Measurements from ENCODE around the gene CEP41.

The CEP41 gene

DNA sequence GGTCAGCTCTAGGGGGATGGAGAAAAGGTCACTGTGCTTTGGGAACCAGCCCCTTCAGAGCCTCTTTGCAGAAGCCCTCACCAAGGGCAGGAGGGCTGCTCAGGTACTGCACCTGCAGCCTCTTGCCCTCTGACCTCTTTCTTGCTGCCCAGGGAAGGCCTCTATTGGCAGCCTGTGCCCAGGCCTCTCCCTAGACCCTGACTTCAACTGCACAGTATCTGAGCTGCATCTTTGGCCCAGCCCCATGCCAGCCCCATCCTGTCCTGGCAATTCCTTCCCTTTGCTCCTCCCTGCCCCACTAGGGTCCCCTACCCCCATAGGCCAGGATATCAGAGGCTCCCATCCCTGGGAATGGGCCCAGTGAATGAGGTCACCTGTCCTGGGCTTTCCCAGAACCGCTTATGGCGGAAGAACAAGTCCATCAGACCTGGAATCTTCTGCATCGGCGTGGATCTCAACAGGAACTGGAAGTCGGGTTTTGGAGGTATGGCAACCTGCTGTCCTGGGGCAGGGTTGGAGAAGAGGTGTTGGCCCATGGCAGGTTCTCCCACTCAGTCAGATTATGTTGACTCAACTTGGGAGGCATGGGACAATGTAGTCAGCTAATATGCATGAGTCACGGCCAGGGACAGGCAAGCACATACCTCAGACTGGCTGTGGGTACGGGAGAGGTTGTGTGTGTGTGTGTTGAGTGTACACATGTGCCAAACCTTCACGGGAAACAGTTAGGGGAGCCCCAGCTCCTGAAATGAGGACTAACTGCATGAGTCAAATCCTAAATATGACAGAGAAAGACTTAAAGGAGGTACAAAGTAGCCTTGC is 77.6 kb downstream of the CEP41 start:
- no peak overlapping the region for H3K4me3 ChIP-seq (ENCODE audit: low read depth, low read length)
- TF ChIP-seq, protein P1, sequence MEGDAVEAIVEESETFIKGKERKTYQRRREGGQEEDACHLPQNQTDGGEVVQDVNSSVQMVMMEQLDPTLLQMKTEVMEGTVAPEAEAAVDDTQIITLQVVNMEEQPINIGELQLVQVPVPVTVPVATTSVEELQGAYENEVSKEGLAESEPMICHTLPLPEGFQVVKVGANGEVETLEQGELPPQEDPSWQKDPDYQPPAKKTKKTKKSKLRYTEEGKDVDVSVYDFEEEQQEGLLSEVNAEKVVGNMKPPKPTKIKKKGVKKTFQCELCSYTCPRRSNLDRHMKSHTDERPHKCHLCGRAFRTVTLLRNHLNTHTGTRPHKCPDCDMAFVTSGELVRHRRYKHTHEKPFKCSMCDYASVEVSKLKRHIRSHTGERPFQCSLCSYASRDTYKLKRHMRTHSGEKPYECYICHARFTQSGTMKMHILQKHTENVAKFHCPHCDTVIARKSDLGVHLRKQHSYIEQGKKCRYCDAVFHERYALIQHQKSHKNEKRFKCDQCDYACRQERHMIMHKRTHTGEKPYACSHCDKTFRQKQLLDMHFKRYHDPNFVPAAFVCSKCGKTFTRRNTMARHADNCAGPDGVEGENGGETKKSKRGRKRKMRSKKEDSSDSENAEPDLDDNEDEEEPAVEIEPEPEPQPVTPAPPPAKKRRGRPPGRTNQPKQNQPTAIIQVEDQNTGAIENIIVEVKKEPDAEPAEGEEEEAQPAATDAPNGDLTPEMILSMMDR (IDR thresholded peaks at IDR 0.05; ENCODE audit: low read depth, low read length) = no peak

DNA sequence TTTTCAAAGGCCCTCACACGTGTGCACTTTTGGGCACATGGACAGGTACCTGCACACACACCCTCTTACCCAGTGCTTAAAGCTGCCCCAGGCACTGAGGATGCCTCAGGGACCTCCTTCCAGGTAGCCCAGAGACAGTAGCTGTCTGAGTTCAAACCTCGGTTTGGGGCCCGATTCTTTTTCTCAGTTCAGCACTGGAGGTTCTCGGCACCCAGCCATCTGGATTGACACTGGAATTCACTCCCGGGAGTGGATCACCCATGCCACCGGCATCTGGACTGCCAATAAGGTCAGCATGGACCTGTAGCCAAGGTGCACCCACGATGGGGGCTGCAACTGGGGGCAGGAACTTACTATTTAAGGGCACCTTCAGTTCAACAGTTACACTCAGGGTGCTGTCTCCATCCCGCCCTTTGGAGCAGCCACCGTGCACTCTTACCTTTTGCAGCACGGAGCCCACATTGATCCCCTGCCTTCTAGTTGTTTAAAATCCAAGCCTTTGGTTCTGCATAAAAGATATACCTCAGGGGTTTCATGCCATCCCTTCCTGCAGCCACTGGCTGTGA is 78.5 kb downstream of the CEP41 start:
- no peak overlapping the region for H3K4me3 ChIP-seq (ENCODE audit: low read depth, low read length)
- TF ChIP-seq, protein P1 (IDR thresholded peaks at IDR 0.05; ENCODE audit: low read depth, low read length) = no peak

DNA sequence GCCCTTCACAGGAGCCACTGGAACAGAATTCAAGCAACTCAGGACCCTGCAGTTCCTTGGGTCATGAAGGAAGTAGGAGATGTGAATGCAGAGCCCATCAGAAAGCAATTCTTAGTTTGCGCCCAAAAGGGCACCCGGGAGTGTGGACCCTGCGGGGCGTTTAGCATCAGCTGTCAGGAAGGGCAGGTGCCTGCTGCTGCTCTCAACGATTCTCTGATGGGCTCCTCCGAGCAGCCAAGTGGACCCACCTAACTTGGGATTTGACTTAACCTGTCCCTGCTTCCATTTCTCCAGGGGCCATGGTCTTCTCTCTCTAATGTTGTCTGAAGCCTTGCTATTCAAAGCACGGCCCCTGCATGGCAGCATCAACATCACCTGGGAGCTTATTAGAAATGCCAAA is 79.1 kb downstream of the CEP41 start:
- TF ChIP-seq, protein P1 (IDR thresholded peaks at IDR 0.05; ENCODE audit: low read depth, low read length) = no peak
- no peak overlapping the region for H3K4me3 ChIP-seq (ENCODE audit: low read depth, low read length)

DNA sequence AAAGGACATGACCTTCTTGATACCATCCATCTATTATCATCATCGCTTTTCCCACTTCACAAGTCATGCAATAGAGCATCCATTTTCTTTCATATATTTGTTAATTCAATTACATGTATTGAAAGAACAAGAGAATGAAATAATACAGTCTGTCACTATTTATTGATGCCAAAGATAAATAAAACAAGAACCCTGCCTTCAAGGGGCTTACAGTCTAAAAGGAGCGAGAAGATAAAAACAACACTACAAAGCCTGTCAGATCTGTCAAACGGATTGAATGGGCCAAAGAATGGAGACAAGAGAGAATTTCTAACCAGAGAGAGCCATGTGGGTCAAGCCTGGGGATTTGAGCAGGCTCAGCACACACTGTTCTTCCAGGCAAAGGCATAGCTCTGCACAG is 80.3 kb downstream of the CEP41 start:
- TF ChIP-seq, protein P1 (IDR thresholded peaks at IDR 0.05; ENCODE audit: low read depth, low read length) = no peak
- H3K4me3 ChIP-seq (ENCODE audit: low read depth, low read length) = no peak overlapping the region

DNA sequence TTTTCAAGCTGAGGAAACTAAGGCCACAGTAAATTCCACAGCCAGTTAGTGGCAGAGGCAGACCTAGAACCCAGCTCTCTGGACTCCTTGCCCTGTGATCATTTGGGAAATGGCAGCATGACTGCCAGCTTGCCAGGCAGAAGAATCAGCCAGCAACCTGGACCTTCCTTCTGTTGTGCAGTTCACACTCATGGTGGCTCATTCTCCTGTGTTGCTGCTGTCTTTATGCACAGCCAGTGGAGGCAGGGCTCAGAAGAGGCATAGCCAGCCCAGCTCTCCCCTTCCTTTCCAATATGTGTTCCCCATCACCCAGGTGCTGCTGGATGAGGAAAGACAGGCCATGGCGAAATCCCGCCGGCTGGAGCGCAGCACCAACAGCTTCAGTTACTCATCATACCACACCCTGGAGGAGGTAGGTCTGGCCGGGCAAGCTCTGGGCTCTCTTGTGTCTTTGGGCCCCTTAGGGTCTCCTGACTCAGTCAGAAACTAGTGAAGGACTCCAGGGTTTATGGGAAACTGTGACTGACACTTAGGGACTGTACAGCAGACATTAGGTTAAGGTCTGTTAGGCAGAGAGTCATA is 81.4 kb downstream of the CEP41 start:
- TF ChIP-seq, protein P1 (IDR thresholded peaks at IDR 0.05; ENCODE audit: low read depth, low read length) = no peak
- H3K4me3 ChIP-seq (ENCODE audit: low read depth, low read length) = no peak overlapping the region

DNA sequence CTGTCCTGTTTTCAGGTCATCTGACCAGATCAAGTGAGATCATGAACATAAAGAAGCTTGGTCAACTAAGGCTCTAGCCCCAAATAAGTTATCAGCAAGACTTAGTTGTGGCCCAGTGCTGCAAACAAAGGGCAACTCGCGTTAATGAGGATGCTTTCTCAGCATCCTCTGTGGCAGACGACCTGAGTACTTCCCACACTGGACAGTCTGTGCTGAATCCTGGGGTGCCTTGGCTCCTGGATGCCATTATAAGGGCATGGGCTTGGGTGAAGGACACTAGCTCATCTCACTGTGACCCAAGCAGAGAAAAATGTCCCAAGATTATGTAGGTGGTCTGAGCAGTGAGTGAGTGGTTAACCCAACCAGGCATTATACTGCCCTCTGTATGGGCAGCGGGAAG is 82.3 kb downstream of the CEP41 start:
- TF ChIP-seq, protein P1 (IDR thresholded peaks at IDR 0.05; ENCODE audit: low read depth, low read length) = no peak
- no peak overlapping the region for H3K4me3 ChIP-seq (ENCODE audit: low read depth, low read length)

Data from WI38 (cell line).